GM21529 (cell line): ENCODE measurements around the gene GABBR2.
"Not testable (repeated sequence)": the region's sequence is repeated elsewhere in the genome, so short reads cannot be mapped to it uniquely, and the experiment has no call there.

Experiments used
- ATAC-seq: cut with Tn5 transposase; IDR thresholded peaks from one replicate; pipeline ENCODE4 v1.9.1; 2021; ENCODE audit not compliant: unreplicated experiment

The GABBR2 gene

DNA sequence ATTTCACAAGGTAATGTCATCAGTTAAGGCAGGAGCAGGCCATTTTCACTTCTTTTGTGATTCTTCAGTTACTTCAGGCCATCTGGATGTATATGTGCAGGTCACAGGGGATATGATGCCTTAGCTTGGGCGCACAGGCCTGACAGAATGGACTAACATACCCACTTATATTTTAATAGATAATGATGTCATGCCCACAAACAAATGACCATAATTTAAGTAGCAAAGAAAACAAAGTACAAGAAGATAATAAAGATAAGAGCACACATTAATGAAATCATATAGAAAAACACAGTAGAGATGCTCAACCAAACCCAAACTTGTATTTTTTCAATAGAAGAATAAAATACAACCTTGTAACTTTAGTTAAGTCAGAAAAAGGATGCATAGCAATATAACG lies 433.6 kb downstream of the GABBR2 start:
- no peak for ATAC-seq

DNA sequence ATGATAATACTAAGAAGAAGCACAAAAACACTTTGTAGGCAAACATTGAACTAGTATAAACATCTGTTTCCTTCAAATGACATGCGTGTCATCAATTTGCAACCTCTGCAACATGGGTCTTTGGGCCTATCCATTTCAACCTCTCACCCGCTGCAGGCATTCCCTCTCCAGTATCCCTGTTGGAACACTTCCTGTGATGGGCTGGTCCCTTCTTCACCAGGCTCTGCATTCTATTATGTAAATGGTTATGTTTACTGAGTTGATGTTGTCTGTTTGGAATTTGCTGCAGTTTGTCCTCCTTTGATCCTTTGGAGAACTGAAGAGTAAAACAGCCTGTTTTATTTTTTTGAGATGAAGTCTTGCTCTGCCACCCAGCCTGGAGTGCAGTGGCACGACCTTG lies 436.7 kb downstream of the GABBR2 start:
- no peak for ATAC-seq

DNA sequence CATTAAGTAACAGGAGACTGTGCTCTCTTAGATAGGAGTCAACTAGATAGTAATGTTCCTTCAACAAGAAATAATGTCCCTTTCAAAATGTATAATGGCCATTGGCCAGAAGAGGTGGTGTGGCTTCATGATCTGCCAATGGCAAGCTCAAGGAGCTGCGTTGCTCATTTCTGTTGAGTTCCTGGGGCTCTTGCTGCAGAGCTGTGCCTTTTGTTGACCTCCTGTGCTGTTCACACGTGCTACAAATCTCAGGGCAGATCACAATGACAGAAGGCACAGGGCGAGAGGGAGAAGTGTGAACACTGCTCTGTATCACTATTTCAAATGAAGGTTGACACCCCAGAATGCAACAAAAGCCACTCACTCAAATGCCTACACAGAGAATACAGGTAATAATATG lies 437.3 kb downstream of the GABBR2 start:
- ATAC-seq: no peak

DNA sequence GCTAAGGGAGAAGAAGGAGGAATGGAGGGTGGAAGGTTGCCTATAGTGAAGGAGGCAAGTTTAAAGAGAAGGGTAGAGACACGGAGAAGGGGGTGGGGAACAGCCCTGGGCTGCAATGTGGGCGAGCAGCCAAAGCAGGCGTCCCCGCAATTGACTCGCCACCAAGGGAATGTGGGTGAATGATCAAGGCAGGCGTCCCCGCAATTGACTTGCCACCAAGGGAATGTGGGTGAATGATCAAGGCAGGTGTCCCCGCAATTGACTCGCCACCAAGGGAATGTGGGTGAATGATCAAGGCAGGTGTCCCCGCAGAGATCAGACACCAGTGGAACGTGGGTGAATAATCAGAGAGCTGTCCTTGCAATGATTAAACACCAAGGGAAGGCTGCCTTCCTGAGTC lies 438.5 kb downstream of the GABBR2 start:
- ATAC-seq: not testable (repeated sequence)

DNA sequence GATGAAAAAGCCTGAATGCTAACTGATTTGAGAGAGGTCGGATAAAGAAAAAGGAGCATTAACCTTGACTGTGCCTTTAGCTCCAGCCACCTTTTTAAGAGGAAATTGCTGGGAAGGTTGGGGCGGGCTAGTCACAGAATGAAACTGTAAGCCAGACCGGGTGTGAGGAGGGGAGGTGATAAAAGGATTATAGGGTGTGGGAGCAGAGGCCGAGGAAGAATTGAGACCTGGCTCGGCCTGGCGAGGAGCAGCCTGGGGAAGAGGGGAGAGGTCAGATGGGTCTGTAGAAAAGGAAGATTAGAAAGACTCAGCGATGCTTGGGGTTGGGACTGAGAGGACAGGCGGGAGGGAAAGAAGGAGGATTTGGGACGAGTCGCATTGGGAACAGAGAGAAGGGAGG lies 439.1 kb downstream of the GABBR2 start:
- not testable (repeated sequence) for ATAC-seq

DNA sequence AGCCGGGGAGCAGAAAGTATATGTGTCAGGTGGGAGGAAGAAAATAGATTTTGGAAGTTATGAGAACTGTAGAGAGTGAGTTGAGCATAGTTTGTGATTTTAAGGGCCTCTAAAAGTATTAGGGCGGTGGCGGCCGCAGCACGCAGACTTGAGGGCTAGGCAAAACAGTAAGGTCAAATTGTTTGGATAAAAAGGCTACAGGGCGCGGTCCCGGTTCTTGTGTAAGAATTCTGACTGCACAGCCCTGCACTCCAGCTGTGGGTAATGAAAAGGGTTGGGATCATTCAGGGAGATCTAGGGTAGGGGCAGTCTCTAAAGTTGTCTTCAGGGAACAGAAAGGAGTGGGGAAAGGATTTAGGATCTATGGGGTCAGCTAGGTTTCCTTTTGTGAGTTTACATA lies 441.2 kb downstream of the GABBR2 start:
- not testable (repeated sequence) for ATAC-seq

DNA sequence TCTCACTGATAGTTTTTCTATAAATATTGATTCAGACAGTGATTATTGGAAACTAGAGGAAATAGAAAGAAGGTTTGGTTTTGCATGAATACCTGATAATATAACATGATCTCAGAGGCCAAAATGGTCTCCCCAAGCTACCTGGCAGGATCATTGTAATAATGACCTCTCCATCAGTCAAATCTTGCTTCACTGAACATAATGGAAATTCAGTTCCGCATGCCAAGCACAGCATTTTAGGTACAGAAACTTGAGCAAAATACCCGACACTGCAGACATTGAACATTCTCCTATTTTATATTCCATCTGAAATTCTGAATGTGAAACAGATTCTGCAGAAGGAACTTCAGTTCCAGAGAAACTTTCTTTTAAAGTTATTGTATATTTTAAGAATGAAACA lies 444.2 kb downstream of the GABBR2 start:
- no peak for ATAC-seq

DNA sequence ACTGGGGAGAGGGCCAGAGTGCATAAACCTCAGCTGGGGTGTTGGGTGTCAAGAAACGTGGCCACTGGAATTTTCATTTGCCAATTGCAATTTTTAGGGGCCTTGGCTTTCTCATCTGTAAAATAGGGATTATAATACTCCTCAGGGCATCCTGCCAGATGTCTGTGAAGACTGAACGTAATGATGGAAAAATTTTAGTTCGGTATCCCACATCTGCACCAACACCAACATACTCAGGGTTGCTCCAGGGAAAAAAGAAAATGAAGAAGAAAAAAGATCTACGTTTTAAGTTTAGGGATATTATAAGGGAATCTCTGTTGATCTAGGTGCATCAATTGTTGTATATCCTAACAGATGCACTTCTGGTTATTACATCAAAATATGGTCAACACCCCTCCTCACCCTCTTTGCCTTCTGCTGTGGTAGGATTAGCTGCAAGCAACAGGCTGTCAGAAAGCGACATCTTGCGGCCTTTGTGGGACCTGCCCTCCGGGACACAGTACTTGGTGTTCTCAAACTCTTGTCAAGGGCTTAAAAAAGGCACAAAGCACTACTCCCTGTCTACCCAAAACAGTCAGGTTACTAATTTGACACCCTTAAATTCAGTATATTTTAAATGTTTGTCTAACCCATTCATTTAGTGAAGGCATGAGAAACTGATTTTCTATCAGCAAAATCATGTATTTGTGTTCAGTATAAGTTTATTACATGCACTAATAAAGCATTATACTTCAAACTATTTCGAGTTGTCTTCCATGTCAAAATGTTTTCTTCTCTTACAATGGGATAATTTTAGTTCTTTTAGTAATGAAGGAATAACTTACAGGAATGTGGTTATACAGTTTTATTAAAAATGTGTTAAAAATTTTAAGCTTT lies 445.0 kb downstream of the GABBR2 start:
- peak; percentile 86 for ATAC-seq

DNA sequence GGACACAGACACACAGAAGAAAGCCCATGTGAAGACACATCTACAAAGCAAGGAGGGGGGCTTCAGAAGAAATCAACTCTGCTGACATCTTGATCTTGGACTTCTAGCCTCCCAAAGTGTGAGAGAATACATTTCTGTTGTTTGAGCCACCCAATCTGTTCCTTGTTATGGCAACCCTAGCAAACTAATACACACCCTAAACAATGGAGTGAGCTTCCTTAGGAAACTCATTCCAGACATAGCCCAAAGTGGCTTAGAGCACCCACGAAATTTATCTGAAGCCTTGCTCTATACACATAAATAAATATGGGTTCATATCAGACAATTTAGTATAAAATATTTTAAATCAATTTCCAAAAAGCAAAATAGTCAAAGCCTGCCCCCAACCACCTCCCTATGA lies 445.7 kb downstream of the GABBR2 start:
- ATAC-seq: no peak

DNA sequence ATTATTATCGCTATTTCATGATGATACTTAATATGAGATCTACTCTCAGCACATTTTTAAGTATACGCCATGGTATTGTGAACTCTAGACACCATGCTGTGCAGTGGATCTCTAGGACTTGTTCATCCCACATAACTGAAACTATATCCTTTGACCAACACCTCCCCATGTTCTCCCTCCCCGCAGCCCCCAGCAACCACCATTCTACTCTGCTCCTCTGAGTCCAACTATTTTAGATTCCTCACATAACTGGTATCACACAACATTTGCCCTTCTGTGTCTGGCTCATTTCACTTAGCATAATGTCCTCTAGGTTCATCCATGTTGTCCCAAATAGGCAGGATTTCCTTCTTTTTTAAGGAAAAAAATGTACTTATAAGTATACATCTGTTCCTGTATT lies 446.7 kb downstream of the GABBR2 start:
- no peak for ATAC-seq

DNA sequence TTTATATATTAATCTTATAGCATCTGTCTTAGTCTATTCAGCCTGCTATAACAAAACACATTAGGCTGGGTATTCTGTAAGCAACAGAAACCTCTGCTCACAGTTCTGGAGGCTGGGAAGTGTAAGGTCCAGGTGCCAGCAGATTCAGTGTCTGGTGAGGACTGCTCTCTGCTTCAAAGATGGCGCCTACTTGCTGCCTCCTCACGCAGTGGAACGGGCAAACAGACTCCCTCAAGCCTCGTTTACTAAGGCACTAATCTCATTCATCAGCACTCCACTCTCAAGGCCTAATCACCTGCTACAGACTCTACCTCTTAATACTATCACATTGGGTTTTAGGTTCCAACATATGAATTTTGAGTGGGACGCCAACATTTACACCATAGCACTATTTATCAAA lies 448.1 kb downstream of the GABBR2 start:
- ATAC-seq: no peak

DNA sequence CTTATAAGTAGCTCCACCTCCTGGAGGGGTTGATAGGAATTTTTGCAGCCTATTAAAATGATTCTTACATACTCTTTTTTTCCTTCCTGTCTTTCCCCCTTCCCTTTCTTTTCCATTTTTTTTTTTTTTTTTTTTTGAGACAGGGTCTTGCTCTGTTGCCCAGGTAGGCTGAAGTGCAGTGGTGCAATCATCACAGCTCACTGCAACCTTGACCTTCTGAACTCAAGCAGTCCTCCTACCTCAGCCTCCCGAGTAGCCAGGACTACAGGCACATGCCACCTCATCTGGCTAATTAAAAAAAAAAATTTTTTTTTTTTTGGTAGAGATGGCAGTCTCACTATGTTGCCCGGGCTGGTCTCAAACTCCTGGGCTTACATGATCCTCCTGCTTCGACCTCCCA lies 448.9 kb downstream of the GABBR2 start:
- no peak for ATAC-seq

DNA sequence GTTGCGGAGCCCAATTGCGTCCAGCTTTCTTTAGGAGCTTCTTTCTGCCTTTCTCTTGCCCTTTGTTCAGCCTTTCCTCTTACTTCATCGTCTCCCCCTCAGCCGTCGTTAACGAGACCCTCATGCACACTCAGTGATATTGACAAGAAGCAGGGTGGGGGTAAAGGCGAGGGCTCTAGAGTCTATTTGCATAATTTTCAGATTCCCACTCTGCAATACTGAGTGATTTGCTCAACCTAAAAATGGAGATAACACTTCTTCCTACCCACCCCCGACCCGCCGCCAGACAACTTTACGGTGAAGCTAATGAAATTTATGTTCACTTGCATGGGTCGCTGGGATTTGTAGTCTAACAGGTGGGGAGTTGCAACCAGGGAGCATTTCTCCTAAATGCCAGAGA lies 452.0 kb downstream of the GABBR2 start:
- ATAC-seq: no peak

DNA sequence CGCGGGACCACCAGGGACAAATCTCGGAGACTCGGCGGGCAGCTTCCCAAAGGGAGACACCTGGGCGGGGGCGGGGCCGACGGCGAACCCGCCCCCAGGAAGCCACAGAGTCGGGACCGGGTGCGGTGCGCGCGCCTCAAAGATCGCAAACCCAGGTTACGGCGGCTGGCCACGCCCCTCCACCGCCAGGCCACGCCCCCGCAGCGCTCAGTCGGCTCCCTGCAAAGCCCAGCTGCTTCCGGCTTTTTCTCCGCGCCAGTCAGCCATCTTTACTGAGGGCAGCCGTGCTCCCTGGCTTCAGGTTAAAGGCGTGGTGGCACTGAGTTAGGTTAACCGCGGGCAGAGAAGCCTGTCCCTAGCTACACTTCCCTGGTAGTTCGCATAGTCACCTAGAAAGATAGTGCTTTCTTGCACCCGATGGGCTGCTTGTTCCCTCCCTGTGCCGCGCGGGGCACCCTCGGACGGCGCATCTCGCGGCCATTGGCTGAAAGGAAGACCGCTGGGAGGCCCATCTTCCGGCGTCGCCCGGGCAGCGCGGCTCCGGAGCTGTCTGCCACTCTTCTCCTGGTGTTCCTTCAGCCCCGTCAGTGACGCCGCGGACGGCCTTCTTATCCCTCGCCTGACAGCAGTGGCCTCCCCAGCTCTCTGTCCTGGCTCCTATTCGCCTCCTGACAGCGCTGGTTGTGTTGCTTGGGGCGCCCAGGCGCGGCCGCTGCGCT lies 453.0 kb downstream of the GABBR2 start, which contains the start of gene TBC1D2:
TBC1D2 (minus strand) TSS at position 72 of the 719 bp plus-strand sequence. CDS start 108 bp downstream, outside the sequence.
- peak; percentile 86 for ATAC-seq

DNA sequence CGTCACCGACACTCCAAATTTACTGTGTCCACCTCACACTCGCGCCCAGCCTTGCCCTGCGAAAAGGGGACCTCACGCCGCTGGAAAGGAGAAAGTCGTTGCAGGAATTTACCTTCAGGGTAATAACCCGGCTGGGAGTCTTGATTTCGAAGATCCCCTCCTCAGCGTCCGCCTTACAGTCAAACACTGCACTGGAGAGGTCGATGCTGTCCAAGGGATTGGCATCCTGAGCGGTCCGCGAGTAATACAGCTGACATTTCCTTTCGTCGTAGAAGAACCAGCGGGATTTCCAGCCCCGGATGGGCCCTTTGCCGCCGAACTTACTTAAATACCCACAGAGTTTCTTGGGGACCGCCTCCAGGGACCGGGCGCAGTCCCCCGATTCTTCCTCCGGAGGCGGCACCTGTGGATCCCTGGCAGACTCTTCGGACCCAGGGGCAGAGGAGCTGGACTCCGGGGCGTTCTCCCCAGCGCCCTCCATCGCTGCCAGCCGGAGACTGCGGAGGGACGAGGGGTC lies 453.6 kb downstream of the GABBR2 start:
- peak; percentile 28 for ATAC-seq

DNA sequence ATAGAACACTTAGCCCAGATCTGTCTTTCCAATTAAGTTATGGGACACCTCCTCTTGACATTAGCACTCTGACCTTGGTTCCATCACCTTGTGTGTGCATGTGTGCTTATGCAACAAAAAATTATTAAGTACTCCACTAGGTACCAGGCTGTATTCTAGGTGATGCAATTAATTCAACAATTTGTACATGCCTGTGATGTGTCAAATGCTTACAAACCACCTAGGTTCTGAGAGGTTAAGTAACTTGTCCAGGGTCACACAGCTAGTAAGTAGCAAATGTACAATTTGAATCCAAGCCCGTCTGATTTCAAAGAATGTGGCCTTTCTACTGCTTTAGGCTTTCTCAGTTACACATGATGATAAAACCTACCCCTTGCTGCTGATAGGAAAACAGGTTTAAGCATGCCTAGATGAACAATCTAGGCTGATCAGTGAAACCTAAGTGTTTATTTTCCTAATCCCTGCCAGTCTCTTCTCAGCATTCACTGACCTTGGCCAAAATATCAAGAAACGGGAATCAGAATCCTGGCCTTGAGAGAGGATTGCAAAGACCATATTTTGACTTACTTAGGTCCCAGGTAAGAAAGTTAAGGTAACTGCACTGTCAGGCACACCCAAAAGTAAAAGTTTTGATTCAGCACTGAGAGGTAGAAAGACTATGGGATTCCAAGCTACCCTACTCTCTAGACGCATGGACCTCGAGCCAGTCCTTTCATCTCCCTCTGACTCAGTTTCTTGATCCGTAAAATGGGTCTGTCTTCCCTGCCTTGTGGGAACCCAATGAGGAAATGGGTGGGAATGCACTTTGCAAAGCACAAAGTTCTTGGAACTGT lies 454.3 kb downstream of the GABBR2 start:
- no peak for ATAC-seq

DNA sequence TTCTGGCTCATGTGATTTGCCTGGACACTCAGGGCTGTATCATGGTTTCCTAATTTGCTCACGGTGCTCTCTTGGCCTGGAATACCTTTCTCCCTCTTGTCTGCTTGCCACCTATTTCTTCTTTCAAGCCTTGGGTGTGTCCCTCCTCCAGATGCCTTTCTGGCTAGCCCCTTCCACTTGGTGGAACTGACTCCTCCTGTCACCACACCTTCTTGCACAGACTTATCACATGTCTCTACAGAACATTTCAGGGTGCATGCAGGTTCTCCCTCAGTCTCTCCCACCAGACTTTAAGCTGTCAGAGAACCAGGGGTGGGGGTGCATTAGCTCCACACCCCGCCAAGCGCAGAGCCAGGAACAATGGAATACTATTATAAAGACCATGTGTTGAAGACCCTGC lies 455.2 kb downstream of the GABBR2 start:
- no peak for ATAC-seq

DNA sequence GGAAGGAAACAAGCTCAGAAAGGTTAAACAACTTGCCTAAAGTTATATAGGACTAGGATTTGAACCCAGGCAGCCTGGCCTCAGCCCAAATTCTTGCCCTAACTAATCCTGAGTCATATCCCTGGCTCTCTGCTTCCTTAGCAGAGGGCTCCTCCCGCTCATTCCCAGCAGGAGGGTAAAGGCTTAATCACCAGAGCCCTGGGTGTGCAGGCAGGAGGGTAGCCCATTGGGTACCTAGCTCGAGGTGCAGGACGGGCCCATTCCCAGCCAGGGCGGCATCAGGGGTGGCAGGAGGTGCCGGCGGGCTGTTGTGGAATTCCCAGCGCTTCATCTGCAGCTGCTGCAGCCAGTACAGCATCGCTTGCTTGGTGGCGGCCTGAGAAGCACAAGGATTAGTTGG lies 457.2 kb downstream of the GABBR2 start:
- no peak for ATAC-seq

DNA sequence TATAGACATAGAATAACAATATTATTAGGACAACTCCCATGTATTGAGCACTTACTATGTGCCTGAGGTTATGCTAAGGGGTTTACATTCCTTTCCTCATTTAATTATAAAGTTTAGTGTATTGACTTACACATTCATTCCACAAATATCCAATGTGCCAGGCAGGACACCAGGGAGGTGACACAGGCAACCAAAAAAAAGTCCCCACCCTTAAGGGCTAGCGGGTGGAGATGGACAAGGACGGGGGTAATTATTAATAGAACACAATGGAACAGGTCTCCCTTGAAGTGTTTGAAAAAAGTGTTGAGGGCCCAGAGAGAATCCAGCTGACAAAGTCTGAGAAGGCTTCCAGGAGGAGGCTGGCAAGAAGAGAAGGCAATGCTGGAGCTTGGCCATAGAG lies 459.0 kb downstream of the GABBR2 start:
- ATAC-seq: no peak

DNA sequence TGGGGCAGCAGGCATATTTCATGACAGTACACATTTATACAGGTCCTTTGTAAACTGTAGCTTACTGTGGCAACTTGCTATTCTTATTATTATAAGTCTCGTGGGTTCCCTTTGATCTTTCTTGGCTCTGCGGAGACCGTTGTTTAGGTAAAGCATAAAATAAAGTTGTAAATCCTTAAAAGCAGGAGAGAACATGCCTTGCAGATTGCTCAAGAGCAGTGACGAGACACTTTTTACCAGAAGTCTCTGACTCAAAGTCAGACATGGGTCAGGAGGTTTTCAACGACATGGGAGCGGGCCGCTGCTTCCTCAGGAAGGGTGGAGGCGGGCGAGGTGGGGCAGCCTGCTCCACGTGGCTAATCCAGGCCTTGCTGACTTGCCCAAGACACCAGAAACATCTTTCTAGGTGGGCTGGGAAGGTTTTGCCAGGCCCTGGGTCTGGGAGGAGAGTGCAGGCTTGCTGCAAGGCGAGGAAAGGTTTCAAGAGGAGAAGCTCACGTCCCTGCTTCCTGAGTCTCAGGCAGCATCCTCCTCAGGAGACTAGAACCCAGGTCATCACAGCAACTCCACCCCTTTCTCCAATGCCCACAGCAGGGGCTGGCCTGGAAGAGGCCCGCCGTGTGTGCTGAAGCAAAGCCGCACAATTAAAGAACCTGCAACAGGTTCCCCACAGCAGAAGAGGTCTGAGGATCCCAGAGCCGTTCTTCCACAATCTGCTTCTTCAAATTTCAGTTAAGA lies 459.8 kb downstream of the GABBR2 start:
- ATAC-seq: no peak
